ENCODE results near the gene KISS1.

KISS1 gene

DNA sequence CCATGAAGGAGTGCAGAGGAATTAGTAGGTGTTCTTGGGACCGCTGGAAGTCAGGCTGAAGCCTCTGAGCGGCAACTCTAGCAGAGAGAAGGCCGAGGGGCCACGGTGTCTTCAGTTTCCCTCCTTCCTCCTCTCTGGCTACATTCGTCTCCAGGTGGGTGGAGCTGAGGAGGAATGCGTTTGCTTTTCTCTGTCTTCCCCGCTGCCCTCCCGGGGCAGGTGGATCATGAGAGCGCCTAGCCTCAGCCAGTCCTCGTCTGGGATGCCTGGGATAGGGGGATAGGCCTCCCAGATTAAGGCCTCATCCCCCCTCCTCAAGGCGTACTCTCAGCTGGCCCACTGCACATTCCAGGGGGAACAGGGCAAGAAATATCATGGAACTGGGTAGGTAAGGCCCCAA is 25.0 kb upstream of the KISS1 start:
- no peak for DNase-seq
- in situ Hi-C loops (cut with MboI; ENCODE audit: low pct_unique_long_range_greater_than_20kb, low sequenced_read_pairs), result no loop called here

- no peak for DNase-seq
- in situ Hi-C loops (cut with MboI; ENCODE audit: low pct_unique_long_range_greater_than_20kb, low sequenced_read_pairs), result no loop called here
These were observed 23.8 kb upstream of the KISS1 start for GRCh38 chr1:204219971-204220616.

DNA sequence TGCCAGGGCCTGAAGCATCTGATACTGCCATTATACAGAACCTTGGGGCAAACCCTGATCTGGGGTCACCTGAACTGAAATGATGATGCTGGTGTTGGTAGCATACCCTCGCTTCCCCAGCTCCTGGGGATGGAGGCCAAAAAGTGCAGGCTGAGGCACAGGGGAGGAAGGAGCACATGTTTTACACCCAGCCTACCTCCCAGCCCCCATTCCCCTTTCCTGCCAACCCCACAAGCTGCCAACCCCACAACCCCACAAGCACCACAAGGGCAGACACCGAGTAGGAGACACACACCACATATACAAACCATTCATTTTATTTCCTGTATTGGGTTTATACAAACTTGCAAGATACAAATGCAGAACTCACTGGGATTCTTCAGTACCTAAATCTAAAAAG is 22.3 kb upstream of the KISS1 start:
- no peak for DNase-seq
- in situ Hi-C loops (cut with MboI; ENCODE audit: low pct_unique_long_range_greater_than_20kb, low sequenced_read_pairs), result no loop called here

DNA sequence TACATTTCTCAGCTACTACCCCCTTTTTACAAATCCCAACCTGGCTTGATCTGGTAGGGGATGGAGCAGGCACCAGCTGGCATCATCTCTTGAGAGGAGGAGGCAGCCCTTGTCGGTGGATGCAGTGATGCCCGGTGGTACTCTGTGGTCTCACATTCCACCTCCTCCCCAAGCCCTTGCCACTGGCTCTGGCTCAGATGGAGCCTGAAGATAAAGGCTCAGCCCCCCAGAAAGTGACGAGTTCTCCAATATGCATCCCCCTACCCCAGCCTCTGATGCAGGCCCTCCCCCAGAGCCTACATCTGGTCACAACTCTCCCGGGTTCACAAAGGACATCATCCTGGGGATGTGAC is 21.3 kb upstream of the KISS1 start:
- DNase-seq, result no peak
- in situ Hi-C loops (cut with MboI; ENCODE audit: low pct_unique_long_range_greater_than_20kb, low sequenced_read_pairs), result no loop called here

DNA sequence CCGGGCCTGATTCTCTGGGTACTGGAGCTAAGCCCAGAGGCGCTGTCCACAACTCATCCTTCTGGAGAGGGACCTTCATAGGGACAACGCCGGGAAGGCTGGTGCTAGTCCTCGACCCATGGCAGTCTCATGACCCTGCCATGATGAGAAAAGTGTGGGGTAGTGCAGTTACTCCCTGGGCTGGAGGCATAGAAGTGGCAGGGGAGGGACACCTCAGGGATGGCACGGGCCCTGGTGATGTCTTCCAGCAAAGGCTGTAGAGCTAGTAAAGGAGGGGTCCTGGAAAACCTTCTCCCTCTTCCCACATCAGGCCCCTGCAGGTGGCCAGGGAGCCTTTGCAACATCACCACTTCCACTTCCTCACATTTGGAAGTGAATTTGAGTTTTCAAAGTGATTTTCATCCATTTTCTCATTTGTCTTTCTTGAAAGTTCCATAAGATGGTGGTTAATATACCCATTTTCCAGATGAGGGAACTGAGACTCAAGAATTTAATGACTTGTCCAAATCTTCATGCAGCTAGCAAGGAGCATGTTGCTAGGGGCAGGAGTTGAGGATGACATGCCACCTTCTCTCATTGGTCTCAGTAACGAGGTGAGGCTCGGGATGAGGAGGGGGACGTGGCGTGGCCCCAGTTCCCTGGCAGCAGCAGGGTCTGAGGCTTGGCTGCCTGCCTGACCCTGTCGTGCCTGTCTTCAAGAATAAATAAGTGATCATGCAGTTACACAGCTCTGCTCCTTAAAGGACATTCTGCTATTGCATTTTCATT is 20.8 kb upstream of the KISS1 start:
- DNase-seq, result no peak
- in situ Hi-C loops (cut with MboI; ENCODE audit: low pct_unique_long_range_greater_than_20kb, low sequenced_read_pairs), result no loop called here

DNA sequence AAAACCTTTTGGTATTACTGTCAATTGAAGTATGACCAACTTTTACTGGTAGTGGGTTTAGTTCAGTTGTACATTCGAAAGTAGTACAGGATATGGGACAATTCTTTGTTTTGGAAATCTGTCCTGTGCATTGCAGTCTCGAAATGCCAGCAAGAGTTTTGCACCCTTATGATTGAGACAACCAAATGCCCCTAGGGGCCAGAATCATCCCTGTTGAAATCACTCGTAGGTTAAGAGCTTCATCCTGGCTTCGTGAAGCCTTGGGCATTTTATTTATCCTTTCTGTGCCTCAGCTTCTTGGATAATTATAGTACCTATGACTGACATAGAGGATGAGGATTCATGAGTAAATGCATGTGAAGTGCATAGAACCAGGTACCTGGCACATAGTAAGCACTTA is 19.9 kb upstream of the KISS1 start:
- in situ Hi-C loops (cut with MboI; ENCODE audit: low pct_unique_long_range_greater_than_20kb, low sequenced_read_pairs), result no loop called here
- no peak for DNase-seq

DNA sequence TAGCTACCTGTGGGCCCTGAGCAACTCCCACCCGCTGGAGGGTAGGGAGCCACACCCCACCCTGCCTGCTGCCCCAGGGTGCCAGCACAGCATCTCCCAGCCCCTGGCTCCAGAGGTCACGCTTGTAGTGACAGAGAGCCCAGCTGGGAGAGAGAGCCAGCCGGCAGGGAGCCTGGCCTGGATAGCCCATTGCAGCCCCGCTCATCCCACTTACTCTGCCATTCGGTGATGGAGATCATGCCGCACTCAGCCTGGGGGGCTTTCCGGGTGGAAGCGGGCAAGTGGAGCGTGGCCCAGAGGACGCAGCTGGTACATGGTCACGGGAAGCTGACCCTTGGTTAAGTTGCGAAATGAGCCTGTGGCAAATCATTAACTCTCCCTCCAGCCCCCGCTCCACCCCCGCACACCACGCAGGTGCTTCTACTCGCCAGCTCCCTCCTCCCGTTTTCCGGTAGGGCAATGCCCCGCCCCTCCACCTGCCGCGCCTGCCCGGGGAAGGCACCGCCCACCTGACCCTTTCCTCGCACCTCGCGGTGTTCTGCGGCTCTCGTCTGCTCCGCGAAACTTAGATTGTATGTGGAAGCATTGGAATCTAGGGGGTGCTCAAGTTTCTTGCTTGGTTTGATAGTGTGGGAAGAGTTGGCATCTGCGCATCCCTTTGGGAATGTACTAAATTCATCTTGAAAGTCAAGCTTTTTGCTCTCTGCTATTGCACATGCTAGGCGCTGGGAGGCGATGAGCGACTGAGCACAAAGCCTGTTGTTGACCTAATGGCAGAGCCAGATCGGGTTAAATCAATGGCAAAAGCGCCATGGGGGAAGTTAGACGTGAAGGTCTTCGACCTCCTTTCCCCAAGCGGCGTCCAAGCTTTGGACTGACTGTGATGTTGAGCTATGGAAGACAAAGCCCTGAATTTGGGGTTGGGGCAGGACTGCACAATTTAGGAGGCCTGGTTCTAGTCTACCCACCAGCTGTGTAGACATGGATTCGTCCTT is 17.7 kb upstream of the KISS1 start, which contains the start of gene GOLT1A:
Gene GOLT1A (minus strand): TSS at position 321 of the 995 bp plus-strand sequence. CDS start 82 bp downstream, at position 239.
- DNase-seq, result peak; percentile 51
- in situ Hi-C loops (cut with MboI; ENCODE audit: low pct_unique_long_range_greater_than_20kb, low sequenced_read_pairs), result no loop called here

GRCh38 chr1:204212715-204213114 is 16.4 kb upstream of the KISS1 start:
- in situ Hi-C loops (cut with MboI; ENCODE audit: low pct_unique_long_range_greater_than_20kb, low sequenced_read_pairs), result no loop called here
- no peak for DNase-seq

DNA sequence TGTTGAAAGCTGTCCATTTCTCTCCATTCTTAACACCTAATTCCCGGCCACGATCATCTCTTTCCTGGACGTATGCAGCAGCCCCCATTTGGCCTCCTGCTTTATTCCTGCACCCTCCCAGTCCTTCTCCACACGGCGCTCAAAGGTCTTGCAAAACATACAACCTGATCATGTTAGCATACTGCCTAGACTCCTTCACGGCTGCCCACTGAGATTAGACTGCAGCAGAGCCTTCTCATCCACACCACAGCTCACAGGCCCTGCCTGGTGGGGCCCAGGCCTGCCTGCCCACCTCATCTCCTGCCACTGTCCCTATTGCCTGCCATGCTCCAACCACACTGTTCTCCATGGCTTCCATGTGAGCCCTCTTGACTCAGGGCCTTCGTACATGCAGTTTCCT is 14.8 kb upstream of the KISS1 start:
- in situ Hi-C loops (cut with MboI; ENCODE audit: low pct_unique_long_range_greater_than_20kb, low sequenced_read_pairs), result no loop called here
- no peak for DNase-seq

GRCh38 chr1:204207136-204207616 is 10.9 kb upstream of the KISS1 start:
- peak; percentile 45 for DNase-seq
- in situ Hi-C loops (cut with MboI; ENCODE audit: low pct_unique_long_range_greater_than_20kb, low sequenced_read_pairs), result no loop called here

DNA sequence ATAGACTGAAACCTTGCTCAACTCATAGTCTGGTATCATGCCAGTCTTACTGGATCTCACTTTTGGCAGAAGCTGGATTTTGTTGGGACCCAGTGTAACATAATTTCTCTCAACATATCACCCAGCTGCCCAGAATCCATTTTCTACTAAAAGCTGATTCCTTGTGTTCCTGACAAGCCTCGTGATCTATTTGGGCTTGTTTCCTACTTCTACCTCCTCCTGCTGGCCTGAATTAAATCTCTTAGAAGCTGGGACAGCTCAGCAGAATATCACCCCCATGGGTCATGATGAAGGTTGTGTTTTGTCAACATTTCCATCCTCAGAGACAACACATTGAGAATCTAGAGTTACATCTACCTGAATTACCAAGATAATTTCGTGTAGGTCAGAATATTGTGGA is 9.8 kb upstream of the KISS1 start:
- in situ Hi-C loops (cut with MboI; ENCODE audit: low pct_unique_long_range_greater_than_20kb, low sequenced_read_pairs), result no loop called here
- DNase-seq, result no peak

DNA sequence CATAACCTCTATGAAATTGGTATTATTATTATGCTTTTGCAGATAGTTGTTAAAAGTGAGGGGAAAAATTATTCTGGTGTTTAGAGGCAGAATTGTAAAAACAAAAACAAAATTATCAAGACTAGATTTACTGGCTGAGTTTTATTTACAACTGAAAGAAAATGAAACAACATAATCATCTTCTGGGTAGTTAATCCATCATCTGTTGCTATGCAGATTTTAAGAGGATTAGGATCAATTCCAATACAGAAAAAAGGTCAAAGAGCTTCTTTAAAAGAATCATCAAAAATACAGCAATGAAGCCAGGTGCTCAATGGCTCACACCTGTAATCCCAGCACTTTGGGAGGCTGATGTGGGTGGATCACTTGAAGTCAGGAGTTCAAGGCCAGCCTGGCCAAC is 9.2 kb upstream of the KISS1 start:
- DNase-seq, result no peak
- in situ Hi-C loops (cut with MboI; ENCODE audit: low pct_unique_long_range_greater_than_20kb, low sequenced_read_pairs), result no loop called here

- DNase-seq, result no peak
- in situ Hi-C loops (cut with MboI; ENCODE audit: low pct_unique_long_range_greater_than_20kb, low sequenced_read_pairs), result no loop called here
These were observed 8.7 kb upstream of the KISS1 start for GRCh38 chr1:204204944-204205343.

DNA sequence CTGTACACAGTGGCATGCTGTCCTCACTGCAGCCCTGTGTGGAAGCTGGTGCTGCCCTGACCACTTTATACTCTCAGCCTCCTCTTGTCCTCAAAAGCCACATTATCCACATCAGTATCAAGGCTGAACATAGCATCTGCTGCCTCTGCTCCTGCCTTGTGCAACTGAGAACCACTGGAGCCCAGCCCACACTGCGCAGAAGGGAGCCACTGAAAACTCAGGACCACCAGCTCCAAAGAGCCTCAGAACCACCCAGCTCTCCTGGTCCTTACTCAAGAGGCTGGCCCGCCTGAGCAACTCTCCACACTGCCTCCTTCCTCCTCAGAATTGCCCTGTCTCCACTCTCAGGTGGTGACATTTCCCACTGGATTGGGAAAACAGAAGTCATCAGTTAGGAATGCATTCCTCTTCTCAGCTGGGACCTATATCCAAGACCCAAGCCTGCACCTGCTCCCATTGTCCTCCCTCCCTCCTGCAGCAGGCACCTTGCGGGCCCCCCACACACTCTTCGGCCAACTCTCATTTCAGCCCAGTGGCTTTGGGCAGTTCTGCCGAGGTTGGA is 7.0 kb upstream of the KISS1 start:
- in situ Hi-C loops (cut with MboI; ENCODE audit: low pct_unique_long_range_greater_than_20kb, low sequenced_read_pairs), result no loop called here
- DNase-seq, result no peak

- DNase-seq, result no peak
- in situ Hi-C loops (cut with MboI; ENCODE audit: low pct_unique_long_range_greater_than_20kb, low sequenced_read_pairs), result no loop called here
These were observed 6.2 kb upstream of the KISS1 start for GRCh38 chr1:204202481-204202880.

GRCh38 chr1:204201348-204202040 is 5.2 kb upstream of the KISS1 start:
- in situ Hi-C loops (cut with MboI; ENCODE audit: low pct_unique_long_range_greater_than_20kb, low sequenced_read_pairs), result no loop called here
- DNase-seq, result no peak

- no peak for DNase-seq
- in situ Hi-C loops (cut with MboI; ENCODE audit: low pct_unique_long_range_greater_than_20kb, low sequenced_read_pairs), result no loop called here
These were observed 3.3 kb upstream of the KISS1 start for GRCh38 chr1:204199579-204199978.

DNA sequence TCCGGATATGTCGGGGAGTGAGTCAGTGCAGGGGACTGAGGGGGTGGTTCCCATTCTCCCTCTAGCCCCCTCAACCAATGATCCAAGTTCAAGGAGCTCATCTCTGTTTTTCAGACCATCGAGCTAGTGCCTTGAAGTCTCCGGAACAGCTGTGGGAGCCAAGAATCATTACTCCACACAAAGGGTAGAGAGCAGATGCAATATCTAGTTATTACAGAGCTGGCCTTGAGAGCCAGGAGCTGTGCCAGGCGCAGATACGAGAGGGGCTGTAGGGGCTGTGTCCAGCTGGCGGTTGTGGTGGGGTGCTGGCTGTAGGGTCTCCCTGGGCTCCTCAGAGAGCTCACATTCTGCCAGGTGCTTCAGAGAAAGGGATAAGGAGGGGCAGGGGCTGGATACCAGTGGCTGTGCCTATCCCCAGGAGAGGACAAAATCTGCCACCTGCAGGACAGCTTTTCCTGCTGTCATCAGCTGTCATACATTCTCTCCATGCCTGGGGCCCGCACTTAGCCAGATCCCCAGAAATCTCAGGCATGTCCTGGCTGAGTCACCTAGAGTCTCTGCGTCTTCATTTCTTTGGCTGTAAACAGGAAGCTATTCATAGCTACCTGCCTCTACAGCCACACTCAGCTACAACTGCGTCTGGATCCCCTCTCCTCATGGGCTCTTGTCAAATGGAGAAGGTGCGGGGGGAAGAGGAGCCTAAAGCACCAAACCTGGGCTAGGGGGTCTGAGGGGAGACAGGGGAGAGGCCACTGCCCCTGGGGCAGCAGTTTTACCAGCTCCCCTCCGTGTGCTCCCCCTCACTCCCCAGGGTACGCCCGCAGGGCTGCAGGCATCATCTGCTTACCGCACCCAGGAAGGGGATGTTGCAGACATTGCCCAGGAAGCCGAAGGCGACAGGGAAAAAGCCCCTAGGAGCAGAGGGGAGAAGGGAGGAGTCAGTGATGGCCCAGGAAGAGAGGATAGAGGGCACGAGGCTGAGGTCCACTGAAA is 2.4 kb upstream of the KISS1 start:
- no peak for DNase-seq
- in situ Hi-C loops (cut with MboI; ENCODE audit: low pct_unique_long_range_greater_than_20kb, low sequenced_read_pairs), result no loop called here

Data from KBM-7 (cell line).